Fibroblast of villous mesenchyme (primary cell): ENCODE results near the gene RET. TPM values are rescaled to one million over a fixed set of nuclear protein-coding genes. Genes with fewer than 3 reads are reported as not detected.
"Not testable (repeated sequence)": the region's sequence is repeated elsewhere in the genome, so short reads cannot be mapped to it uniquely, and the experiment has no call there.

Experiments used
- DNase-seq: peaks from one replicate; pipeline ENCODE4 v3.0.0-alpha.2; 2010; ENCODE audit warnings: low read depth
- H3K4me3 ChIP-seq: 2 replicates; pipeline ENCODE4 v1.5.1; 2011; ENCODE audit warnings: low read depth, mild to moderate bottlenecking, low read length
- CTCF ChIP-seq: IDR thresholded peaks from 2 replicates; pipeline ENCODE4 v1.5.1; 2012; ENCODE audit warnings: low read depth, mild to moderate bottlenecking, low read length; ENCODE audit not compliant: insufficient read depth
- total RNA-seq: library from RNA; depleted of rRNA; stranded (reverse); fragments of >200 nt; gene quantifications from 2 replicates; pipeline ENCODE4 v1.2.3, GENCODE V29; 2012

The RET gene
- total RNA-seq, 1 donor = 0.43 TPM

GRCh38 chr10:43138021-43138756 lies 61.3 kb downstream of the RET start, which contains the start of gene CSGALNACT2:
Gene CSGALNACT2 (plus strand): TSS chr10:43138445. CDS start chr10:43155150, 16,705 bp downstream.
- H3K4me3 ChIP-seq = peak within 1 kb of the TSS; percentile 72
- TF ChIP-seq CTCF = no peak
- DNase-seq = peak; percentile 88

GRCh38 chr10:43138757-43139241 lies 61.9 kb downstream of the RET start:
- H3K4me3 ChIP-seq = peak overlapping the region; percentile 72
- peak; percentile 50 for DNase-seq
- no peak for TF ChIP-seq CTCF

- TF ChIP-seq CTCF = no peak
- no peak for DNase-seq
- no peak overlapping the region for H3K4me3 ChIP-seq
Observed at GRCh38 chr10:43141421-43141820, 64.6 kb downstream of the RET start.

- no peak for TF ChIP-seq CTCF
- DNase-seq = no peak
- H3K4me3 ChIP-seq = no peak overlapping the region
Observed at GRCh38 chr10:43145311-43145710, 68.4 kb downstream of the RET start.

GRCh38 chr10:43145936-43146335 lies 69.1 kb downstream of the RET start:
- not testable (repeated sequence) for DNase-seq, H3K4me3 ChIP-seq

GRCh38 chr10:43151371-43151770 lies 74.5 kb downstream of the RET start:
- peak; percentile 86 for DNase-seq
- no peak overlapping the region for H3K4me3 ChIP-seq
- TF ChIP-seq CTCF = no peak

GRCh38 chr10:43153901-43154300 lies 77.0 kb downstream of the RET start:
- no peak overlapping the region for H3K4me3 ChIP-seq
- no peak for DNase-seq
- no peak for TF ChIP-seq CTCF
